ENCODE data around the gene TEAD1.

The TEAD1 gene

DNA sequence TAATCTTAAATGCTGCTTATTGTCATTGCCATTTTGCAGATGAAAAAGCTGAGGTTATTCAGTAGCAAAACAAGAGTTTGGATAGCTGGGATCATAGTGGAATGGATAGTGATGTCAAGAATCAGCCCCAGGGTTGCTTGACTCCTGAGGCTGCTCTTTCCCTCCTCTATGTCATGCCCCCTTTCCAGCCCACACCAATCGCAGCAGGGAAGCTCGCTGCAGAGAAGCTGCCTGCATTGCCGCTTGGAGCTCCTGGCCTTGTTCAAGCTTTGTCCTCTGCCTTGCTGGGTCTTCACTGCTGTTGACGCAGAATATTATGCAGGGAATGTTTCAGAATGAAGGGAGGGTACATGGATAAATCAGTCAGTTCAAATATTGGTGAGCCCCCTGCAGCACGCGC lies 206.1 kb downstream of the TEAD1 start:
- H3K4me1 ChIP-seq (ENCODE audit: control insufficient read depth, low read length) = no peaks in the 10 kb centered on the region
- H3K9me2 ChIP-seq (replicated peaks; ENCODE audit: control insufficient read depth, low read length) = no peaks in the 10 kb centered on the region
- H3K79me2 ChIP-seq (ENCODE audit: control insufficient read depth, low read length) = no peaks in the 10 kb centered on the region
- H3F3A ChIP-seq (ENCODE audit: control insufficient read depth, insufficient read depth) = no peaks in the 10 kb centered on the region
- no peak overlapping the region for H3K4me3 ChIP-seq (ENCODE audit: low read length)
- no peaks in the 10 kb centered on the region for H3K9me3 ChIP-seq (ENCODE audit: control insufficient read depth, insufficient read depth, low read length)
- H3K36me3 ChIP-seq (ENCODE audit: control insufficient read depth, low read length) = no peaks in the 10 kb centered on the region
- no peak overlapping the region for H3K27ac ChIP-seq (ENCODE audit: low read depth, low read length)
- no peak for TF ChIP-seq EZH2phosphoT487 (IDR thresholded peaks at IDR 0.05; ENCODE audit: borderline replicate concordance, low read length)
- no peaks in the 10 kb centered on the region for H3K27me3 ChIP-seq (ENCODE audit: control insufficient read depth, low read length)
- no peaks in the 10 kb centered on the region for H4K20me1 ChIP-seq (ENCODE audit: control insufficient read depth, insufficient read depth, low read depth, low read length)
- H3K4me2 ChIP-seq (ENCODE audit: low read length) = no peak overlapping the region

- Histone ChIP-seq H3K4me3 (ENCODE audit: low read length) (no peak overlapping the region), H3K27me3 (ENCODE audit: control insufficient read depth, low read length) (no peaks in the 10 kb centered on the region), H4K20me1 (ENCODE audit: control insufficient read depth, insufficient read depth, low read depth, low read length) (no peaks in the 10 kb centered on the region), H3K79me2 (ENCODE audit: control insufficient read depth, low read length) (no peaks in the 10 kb centered on the region), H3F3A (ENCODE audit: control insufficient read depth, insufficient read depth) (no peaks in the 10 kb centered on the region), H3K9me3 (ENCODE audit: control insufficient read depth, insufficient read depth, low read length) (no peaks in the 10 kb centered on the region), H3K4me2 (ENCODE audit: low read length) (no peak overlapping the region), H3K36me3 (ENCODE audit: control insufficient read depth, low read length) (no peaks in the 10 kb centered on the region), H3K27ac (ENCODE audit: low read depth, low read length) (no peak overlapping the region), H3K4me1 (ENCODE audit: control insufficient read depth, low read length) (no peaks in the 10 kb centered on the region), H3K9me2 (replicated peaks; ENCODE audit: control insufficient read depth, low read length) (no peaks in the 10 kb centered on the region)
- TF ChIP-seq, protein P1, sequence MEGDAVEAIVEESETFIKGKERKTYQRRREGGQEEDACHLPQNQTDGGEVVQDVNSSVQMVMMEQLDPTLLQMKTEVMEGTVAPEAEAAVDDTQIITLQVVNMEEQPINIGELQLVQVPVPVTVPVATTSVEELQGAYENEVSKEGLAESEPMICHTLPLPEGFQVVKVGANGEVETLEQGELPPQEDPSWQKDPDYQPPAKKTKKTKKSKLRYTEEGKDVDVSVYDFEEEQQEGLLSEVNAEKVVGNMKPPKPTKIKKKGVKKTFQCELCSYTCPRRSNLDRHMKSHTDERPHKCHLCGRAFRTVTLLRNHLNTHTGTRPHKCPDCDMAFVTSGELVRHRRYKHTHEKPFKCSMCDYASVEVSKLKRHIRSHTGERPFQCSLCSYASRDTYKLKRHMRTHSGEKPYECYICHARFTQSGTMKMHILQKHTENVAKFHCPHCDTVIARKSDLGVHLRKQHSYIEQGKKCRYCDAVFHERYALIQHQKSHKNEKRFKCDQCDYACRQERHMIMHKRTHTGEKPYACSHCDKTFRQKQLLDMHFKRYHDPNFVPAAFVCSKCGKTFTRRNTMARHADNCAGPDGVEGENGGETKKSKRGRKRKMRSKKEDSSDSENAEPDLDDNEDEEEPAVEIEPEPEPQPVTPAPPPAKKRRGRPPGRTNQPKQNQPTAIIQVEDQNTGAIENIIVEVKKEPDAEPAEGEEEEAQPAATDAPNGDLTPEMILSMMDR (IDR thresholded peaks at IDR 0.05; ENCODE audit: low read depth, low read length, poor library complexity, severe bottlenecking) = no peak
Measured at GRCh38 chr11:12882670-12883069, 208.4 kb downstream of the TEAD1 start.

- no peaks in the 10 kb centered on the region for H3K36me3 ChIP-seq (ENCODE audit: control insufficient read depth, low read length)
- no peak overlapping the region for H3K4me3 ChIP-seq (ENCODE audit: low read length)
- no peaks in the 10 kb centered on the region for H3K79me2 ChIP-seq (ENCODE audit: control insufficient read depth, low read length)
- H3K9me2 ChIP-seq (replicated peaks; ENCODE audit: control insufficient read depth, low read length) = no peaks in the 10 kb centered on the region
- H3K27me3 ChIP-seq (ENCODE audit: control insufficient read depth, low read length) = no peaks in the 10 kb centered on the region
- no peak overlapping the region for H3K4me2 ChIP-seq (ENCODE audit: low read length)
- no peaks in the 10 kb centered on the region for H3F3A ChIP-seq (ENCODE audit: control insufficient read depth, insufficient read depth)
- TF ChIP-seq, protein P1 (IDR thresholded peaks at IDR 0.05; ENCODE audit: low read depth, low read length, poor library complexity, severe bottlenecking) = no peak
- no peak for TF ChIP-seq EZH2phosphoT487 (IDR thresholded peaks at IDR 0.05; ENCODE audit: borderline replicate concordance, low read length)
- H4K20me1 ChIP-seq (ENCODE audit: control insufficient read depth, insufficient read depth, low read depth, low read length) = no peaks in the 10 kb centered on the region
- H3K4me1 ChIP-seq (ENCODE audit: control insufficient read depth, low read length) = no peaks in the 10 kb centered on the region
- no peaks in the 10 kb centered on the region for H3K9me3 ChIP-seq (ENCODE audit: control insufficient read depth, insufficient read depth, low read length)
- H3K27ac ChIP-seq (ENCODE audit: low read depth, low read length) = no peak overlapping the region
Measured at GRCh38 chr11:12884751-12885318, 210.6 kb downstream of the TEAD1 start.

DNA sequence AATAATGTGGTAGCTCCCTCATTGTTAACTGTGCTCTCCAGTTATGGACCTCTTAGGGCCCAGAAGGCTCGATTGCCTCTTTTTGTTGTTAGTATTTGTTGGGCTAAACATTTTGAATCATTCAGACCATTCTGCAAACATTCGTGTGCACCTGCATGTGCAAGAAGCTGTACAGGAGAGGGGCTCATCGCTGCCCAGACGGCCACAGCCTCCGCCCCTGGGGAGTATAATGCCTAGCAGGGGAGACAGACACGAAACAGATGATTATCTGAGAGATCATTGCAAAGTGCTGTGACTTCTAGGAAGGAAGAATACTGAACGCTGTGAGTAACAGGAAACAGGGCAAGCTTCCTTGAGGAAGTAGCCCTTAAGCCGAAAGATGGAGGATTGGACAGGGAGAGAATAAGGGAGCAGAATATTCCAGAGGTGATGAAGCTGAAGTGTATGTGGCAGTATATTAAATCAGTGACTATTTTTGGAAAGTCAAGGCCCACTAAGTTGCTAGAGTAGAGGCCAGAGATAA lies 211.6 kb downstream of the TEAD1 start:
- no peak overlapping the region for H3K4me3 ChIP-seq (ENCODE audit: low read length)
- H3K79me2 ChIP-seq (ENCODE audit: control insufficient read depth, low read length) = no peaks in the 10 kb centered on the region
- H3K36me3 ChIP-seq (ENCODE audit: control insufficient read depth, low read length) = no peaks in the 10 kb centered on the region
- no peak overlapping the region for H3K27ac ChIP-seq (ENCODE audit: low read depth, low read length)
- H3K9me2 ChIP-seq (replicated peaks; ENCODE audit: control insufficient read depth, low read length) = no peaks in the 10 kb centered on the region
- no peaks in the 10 kb centered on the region for H3K4me1 ChIP-seq (ENCODE audit: control insufficient read depth, low read length)
- no peaks in the 10 kb centered on the region for H4K20me1 ChIP-seq (ENCODE audit: control insufficient read depth, insufficient read depth, low read depth, low read length)
- no peaks in the 10 kb centered on the region for H3F3A ChIP-seq (ENCODE audit: control insufficient read depth, insufficient read depth)
- no peak overlapping the region for H3K4me2 ChIP-seq (ENCODE audit: low read length)
- H3K27me3 ChIP-seq (ENCODE audit: control insufficient read depth, low read length) = no peaks in the 10 kb centered on the region
- TF ChIP-seq EZH2phosphoT487 (IDR thresholded peaks at IDR 0.05; ENCODE audit: borderline replicate concordance, low read length) = no peak
- no peaks in the 10 kb centered on the region for H3K9me3 ChIP-seq (ENCODE audit: control insufficient read depth, insufficient read depth, low read length)
